Right lobe of liver (tissue), 4 donors: ENCODE results near the gene GPM6B.

Experiments
- CTCF ChIP-seq, 4 donors: fragments of 200-600 bp in 3 of 4; fragments of 450-650 bp in 1 of 4; IDR thresholded peaks; one replicate each; pipeline versions ENCODE4 v1.5.1 to v1.8.0; 2016 to 2022; ENCODE audit warnings: antibody characterized with exemption in 4 of 4, mild to moderate bottlenecking in 2 of 4
- POLR2A ChIP-seq: fragments of 450-650 bp; IDR thresholded peaks from one replicate; pipeline ENCODE4 v1.6.1; 2017; ENCODE audit warnings: antibody characterized with exemption, mild to moderate bottlenecking
- donor health status: DM: no; HTN: no; CAD: no.
- donor health status: DM: no; HTN: no; CAD: no.
- donor health status: DM: no; HTN: yes; CAD: no.

- no peak for TF ChIP-seq CTCF (IDR thresholded peaks at IDR 0.05)
- TF ChIP-seq POLR2A: no peak
Observed at GRCh38 chrX:13778916-13779315, 38.0 kb downstream of the GPM6B start.
